Endodermal cell (in vitro differentiated cells): ENCODE measurements around the gene CHD9. TPM values are rescaled to one million over a fixed set of nuclear protein-coding genes. Genes with fewer than 3 reads are reported as not detected.

Experiments
- DNase-seq: peaks from one replicate; pipeline ENCODE4 v3.0.0-alpha.2; 2017
- H3K27ac ChIP-seq: 2 replicates; pipeline ENCODE4 v1.5.1; 2013; ENCODE audit warnings: mild to moderate bottlenecking, low read depth, low read length, moderate library complexity
- H3K27me3 ChIP-seq: 2 replicates; pipeline ENCODE4 v1.6.1; 2013; ENCODE audit warnings: mild to moderate bottlenecking, low read length, moderate library complexity; ENCODE audit not compliant: insufficient read depth, control insufficient read depth, poor library complexity, severe bottlenecking
- H3K36me3 ChIP-seq: 2 replicates; pipeline ENCODE4 v1.7.0; 2013; ENCODE audit warnings: mild to moderate bottlenecking, low read length, moderate library complexity; ENCODE audit not compliant: control insufficient read depth, insufficient read depth
- H3K4me1 ChIP-seq: one replicate; pipeline ENCODE4 v1.7.0; 2013; ENCODE audit warnings: low read length; ENCODE audit not compliant: control insufficient read depth, insufficient read depth
- H3K4me3 ChIP-seq: 2 replicates; pipeline ENCODE4 v1.5.1; 2013; ENCODE audit warnings: mild to moderate bottlenecking, low read length, moderate library complexity
- H3K9ac ChIP-seq: 2 replicates; pipeline ENCODE4 v1.6.1; 2013; ENCODE audit warnings: mild to moderate bottlenecking, low read length, moderate library complexity; ENCODE audit not compliant: poor library complexity, severe bottlenecking; ENCODE audit errors: extremely low read depth
- H3K9me3 ChIP-seq: 2 replicates; pipeline ENCODE4 v1.6.1; 2013; ENCODE audit warnings: mild to moderate bottlenecking, low read length, moderate library complexity; ENCODE audit not compliant: control insufficient read depth
- H3K27ac Mint-ChIP-seq: 2 replicates; pipeline ENCODE4 v1.8.0; 2020; ENCODE audit warnings: mixed read lengths
- H3K27me3 Mint-ChIP-seq: 2 replicates; pipeline ENCODE4 v1.8.0; 2021; ENCODE audit warnings: mild to moderate bottlenecking, mixed read lengths; ENCODE audit not compliant: insufficient read depth
- H3K36me3 Mint-ChIP-seq: 2 replicates; pipeline ENCODE4 v1.8.0; 2020; ENCODE audit warnings: low read depth, mixed read lengths
- H3K4me1 Mint-ChIP-seq: 2 replicates; pipeline ENCODE4 v1.8.0; 2020; ENCODE audit warnings: mixed read lengths
- H3K4me3 Mint-ChIP-seq: 2 replicates; pipeline ENCODE4 v1.8.0; 2020; ENCODE audit warnings: mild to moderate bottlenecking, moderate library complexity, mixed read lengths
- H3K9me3 Mint-ChIP-seq: 2 replicates; pipeline ENCODE4 v1.8.0; 2020; ENCODE audit warnings: mild to moderate bottlenecking, mixed read lengths
- WGBS, 2 experiments: methylation state at CpG; one replicate each; pipeline versions ENCODE4 v1.1.5 to v1.1.7; 2013; ENCODE audit warnings: missing lambda C conversion rate in 2 of 2, mixed read lengths in 1 of 2; ENCODE audit not compliant: insufficient coverage in 1 of 2, insufficient read length in 1 of 2; 5-methylcytosine and 5-hydroxymethylcytosine counted together
- total RNA-seq, 2 donors: library from RNA; stranded (reverse); fragmentation: NEBNext Ultra II Directional in 1 of 2; extraction: Animal tissue kit (Norgen Biotek cat#: 25700) in 1 of 2; gene quantifications; 2 replicates in 1 of 2; 3 replicates in 1 of 2; pipeline ENCODE4 v1.2.1, GENCODE V29; 2021
- TF ChIP-seq, protein P1 (sequence below): fragments of 200-600 bp; sonication (generic); conservative IDR thresholded peaks from 2 replicates; pipeline ENCODE4 v1.5.0; 2021; ENCODE audit warnings: antibody characterized with exemption, mild to moderate bottlenecking

Gene CHD9
- total RNA-seq, 2 donors from 2014 or later = 36.8 to 40.5 TPM

DNA sequence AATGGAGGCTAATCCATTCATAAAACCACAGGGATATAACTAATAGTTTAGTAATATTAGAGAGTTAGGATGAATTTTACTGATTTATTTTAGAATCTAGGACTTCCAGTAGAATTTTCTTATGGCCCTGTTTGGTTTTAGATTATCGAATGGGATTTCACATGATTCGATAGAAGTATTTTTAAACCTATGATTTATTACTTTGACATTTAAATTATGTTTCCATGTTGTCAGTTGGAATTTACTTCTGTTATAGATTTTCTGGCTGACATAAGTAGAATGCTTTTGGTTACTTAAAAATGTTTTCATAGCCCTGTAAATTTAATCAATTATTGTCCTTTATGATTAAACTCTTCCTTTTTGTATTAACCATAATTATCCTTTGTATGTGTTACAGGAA is 158.8 kb downstream of the CHD9 start:
- H3K27me3 Mint-ChIP-seq = no peaks in the 10 kb centered on the region
- peaks cover 20% of the 10 kb centered on the region for H3K36me3 Mint-ChIP-seq
- H3K4me1 Mint-ChIP-seq = peaks cover 3% of the 10 kb centered on the region
- no peaks in the 10 kb centered on the region for H3K27me3 ChIP-seq
- WGBS, 2 experiments = 95% methylated on average over 2 of the region's 2 CpGs; no CpG with 5 or more reads in 1 of the 2 experiments
- H3K9me3 ChIP-seq = peaks cover 4% of the 10 kb centered on the region
- TF ChIP-seq, protein P1, sequence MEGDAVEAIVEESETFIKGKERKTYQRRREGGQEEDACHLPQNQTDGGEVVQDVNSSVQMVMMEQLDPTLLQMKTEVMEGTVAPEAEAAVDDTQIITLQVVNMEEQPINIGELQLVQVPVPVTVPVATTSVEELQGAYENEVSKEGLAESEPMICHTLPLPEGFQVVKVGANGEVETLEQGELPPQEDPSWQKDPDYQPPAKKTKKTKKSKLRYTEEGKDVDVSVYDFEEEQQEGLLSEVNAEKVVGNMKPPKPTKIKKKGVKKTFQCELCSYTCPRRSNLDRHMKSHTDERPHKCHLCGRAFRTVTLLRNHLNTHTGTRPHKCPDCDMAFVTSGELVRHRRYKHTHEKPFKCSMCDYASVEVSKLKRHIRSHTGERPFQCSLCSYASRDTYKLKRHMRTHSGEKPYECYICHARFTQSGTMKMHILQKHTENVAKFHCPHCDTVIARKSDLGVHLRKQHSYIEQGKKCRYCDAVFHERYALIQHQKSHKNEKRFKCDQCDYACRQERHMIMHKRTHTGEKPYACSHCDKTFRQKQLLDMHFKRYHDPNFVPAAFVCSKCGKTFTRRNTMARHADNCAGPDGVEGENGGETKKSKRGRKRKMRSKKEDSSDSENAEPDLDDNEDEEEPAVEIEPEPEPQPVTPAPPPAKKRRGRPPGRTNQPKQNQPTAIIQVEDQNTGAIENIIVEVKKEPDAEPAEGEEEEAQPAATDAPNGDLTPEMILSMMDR = no peak
- no peak overlapping the region for H3K9ac ChIP-seq
- H3K27ac ChIP-seq = no peak overlapping the region
- peaks cover 37% of the 10 kb centered on the region for H3K36me3 ChIP-seq
- no peak overlapping the region for H3K4me3 ChIP-seq
- H3K27ac Mint-ChIP-seq = no peak overlapping the region
- no peak for DNase-seq
- H3K9me3 Mint-ChIP-seq = no peaks in the 10 kb centered on the region
- H3K4me1 ChIP-seq = no peaks in the 10 kb centered on the region
- no peak overlapping the region for H3K4me3 Mint-ChIP-seq

DNA sequence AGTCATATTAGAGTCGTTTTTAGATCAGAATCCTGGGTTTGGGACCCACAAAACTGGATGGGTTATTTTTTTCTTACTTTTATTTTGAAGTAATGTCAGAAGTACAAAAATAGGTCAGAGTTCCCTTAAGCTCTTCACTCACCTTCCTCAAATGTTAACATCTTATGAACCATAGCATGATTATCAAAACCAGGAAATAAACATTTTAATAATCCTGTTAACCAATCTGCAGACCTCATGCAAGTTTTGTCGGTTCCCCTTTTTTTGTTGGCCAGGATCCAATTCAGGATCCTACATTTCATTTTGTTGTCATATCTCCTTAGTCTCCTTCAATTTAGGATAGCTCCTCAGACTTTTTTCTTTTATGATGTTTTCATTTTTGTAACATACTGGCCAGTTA is 162.0 kb downstream of the CHD9 start:
- Histone ChIP-seq H3K36me3 (peaks cover 46% of the 10 kb centered on the region), H3K27me3 (no peaks in the 10 kb centered on the region), H3K4me3 (no peak overlapping the region), H3K4me1 (no peaks in the 10 kb centered on the region), H3K27ac (no peak overlapping the region), H3K9me3 (peaks cover 4% of the 10 kb centered on the region), H3K9ac (no peak overlapping the region)
- TF ChIP-seq, protein P1 = no peak
- H3K9me3 Mint-ChIP-seq = no peaks in the 10 kb centered on the region
- peaks cover 10% of the 10 kb centered on the region for H3K36me3 Mint-ChIP-seq
- H3K4me1 Mint-ChIP-seq = no peaks in the 10 kb centered on the region
- no peak overlapping the region for H3K27ac Mint-ChIP-seq
- WGBS, 2 experiments = 79 to 88% methylated on average over 2 of the region's 2 CpGs
- DNase-seq = no peak
- no peak overlapping the region for H3K4me3 Mint-ChIP-seq
- H3K27me3 Mint-ChIP-seq = no peaks in the 10 kb centered on the region

DNA sequence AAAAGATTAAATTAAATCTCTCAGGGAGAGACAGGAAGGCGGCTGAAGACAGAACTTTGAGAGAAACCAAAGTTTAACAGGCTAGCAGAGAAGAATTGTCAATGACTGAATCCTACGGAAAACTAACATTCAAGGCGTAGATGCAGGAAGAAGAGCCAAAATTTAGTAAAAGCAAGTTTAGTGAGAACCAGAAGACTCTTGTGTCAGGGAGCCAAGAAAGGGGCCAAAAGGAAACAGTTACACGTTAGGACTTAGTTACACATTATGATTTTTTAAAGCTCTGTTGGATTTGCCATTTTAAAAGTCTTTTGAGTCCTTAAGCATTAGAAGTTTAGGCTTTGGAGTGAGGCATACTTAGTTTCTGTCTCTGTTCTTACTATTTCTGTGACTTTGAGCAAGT is 164.6 kb downstream of the CHD9 start:
- Mint-ChIP-seq H3K27me3 (no peaks in the 10 kb centered on the region), H3K36me3 (peaks cover 2% of the 10 kb centered on the region), H3K27ac (no peak overlapping the region), H3K4me1 (no peaks in the 10 kb centered on the region), H3K4me3 (no peak overlapping the region), H3K9me3 (no peaks in the 10 kb centered on the region)
- Histone ChIP-seq H3K4me3 (no peak overlapping the region), H3K36me3 (peaks cover 50% of the 10 kb centered on the region), H3K4me1 (no peaks in the 10 kb centered on the region), H3K27me3 (no peaks in the 10 kb centered on the region), H3K27ac (no peak overlapping the region), H3K9ac (no peak overlapping the region), H3K9me3 (peaks cover 3% of the 10 kb centered on the region)
- TF ChIP-seq, protein P1 = no peak
- WGBS, 2 experiments = 93 to 98% methylated on average over 4 of the region's 4 CpGs
- no peak for DNase-seq
